ENCODE results near the gene PNCK.

The PNCK gene

DNA sequence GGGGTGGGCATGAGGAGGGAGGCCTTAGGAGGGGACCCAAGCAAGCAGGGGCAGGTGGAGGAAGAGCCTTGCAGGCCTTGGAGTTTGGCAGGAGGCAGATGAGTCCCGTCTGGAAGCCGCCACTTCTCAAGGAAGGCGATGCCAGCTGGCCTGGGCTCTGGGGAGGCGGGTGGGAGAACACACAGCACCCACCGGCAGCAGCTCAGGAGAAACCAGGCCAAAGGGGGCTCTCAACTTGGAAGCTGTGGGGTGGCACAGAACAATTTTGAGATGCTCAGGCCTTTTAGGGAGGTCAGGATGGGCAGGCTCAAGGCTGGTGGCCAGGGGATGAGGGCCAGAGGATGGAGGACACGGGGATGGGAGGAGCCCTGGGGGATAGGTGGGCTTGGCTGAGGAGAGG, 38.2 kb downstream of the PNCK start:
- no peak overlapping the region for H3K4me3 ChIP-seq (ENCODE audit: low read depth in 1 of 2, low read length in 2 of 2)
- no peak overlapping the region for H3K27ac ChIP-seq (ENCODE audit: low read depth, low read length)
- no peaks in the 10 kb centered on the region for H3K4me1 ChIP-seq (ENCODE audit: control insufficient read depth in 1 of 2, insufficient read depth in 2 of 2, low read length in 2 of 2)
- H3K36me3 ChIP-seq (ENCODE audit: control insufficient read depth in 1 of 2, insufficient read depth in 2 of 2, low read length in 2 of 2), result no peaks in the 10 kb centered on the region
- no peaks in the 10 kb centered on the region for H3K27me3 ChIP-seq (ENCODE audit: control insufficient read depth in 1 of 2, insufficient read depth in 2 of 2, low read length in 2 of 2)
- no peaks in the 10 kb centered on the region for H3K9me3 ChIP-seq (ENCODE audit: control insufficient read depth in 1 of 2, low read length in 2 of 2)
- H3K9ac ChIP-seq (ENCODE audit: low read depth in 1 of 2, low read length in 2 of 2), result no peak overlapping the region

DNA sequence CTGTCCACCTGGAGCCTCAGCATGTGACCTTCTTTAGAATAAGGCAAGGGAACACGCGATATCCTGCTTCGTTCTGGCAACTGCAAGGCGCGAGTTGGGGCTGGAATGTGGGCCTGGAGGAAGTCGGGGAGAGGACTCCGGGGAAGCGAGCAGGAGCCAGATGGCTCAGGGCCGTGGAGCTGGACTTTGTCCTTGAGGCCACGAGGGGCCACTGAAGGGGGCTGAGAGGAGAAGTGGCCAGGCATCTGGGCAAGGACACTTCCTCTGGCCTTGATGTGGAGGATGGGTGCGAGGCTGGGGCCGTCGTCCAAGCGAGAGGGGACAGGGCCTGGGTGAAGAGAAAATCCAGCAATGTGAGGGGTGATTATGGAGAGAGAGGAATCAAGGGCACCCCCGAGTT, 38.8 kb downstream of the PNCK start:
- Histone ChIP-seq H3K4me1 (ENCODE audit: control insufficient read depth in 1 of 2, insufficient read depth in 2 of 2, low read length in 2 of 2) (no peaks in the 10 kb centered on the region), H3K36me3 (ENCODE audit: control insufficient read depth in 1 of 2, insufficient read depth in 2 of 2, low read length in 2 of 2) (no peaks in the 10 kb centered on the region), H3K4me3 (ENCODE audit: low read depth in 1 of 2, low read length in 2 of 2) (no peak overlapping the region), H3K9me3 (ENCODE audit: control insufficient read depth in 1 of 2, low read length in 2 of 2) (no peaks in the 10 kb centered on the region), H3K9ac (ENCODE audit: low read depth in 1 of 2, low read length in 2 of 2) (no peak overlapping the region), H3K27me3 (ENCODE audit: control insufficient read depth in 1 of 2, insufficient read depth in 2 of 2, low read length in 2 of 2) (no peaks in the 10 kb centered on the region), H3K27ac (ENCODE audit: low read depth, low read length) (no peak overlapping the region)

DNA sequence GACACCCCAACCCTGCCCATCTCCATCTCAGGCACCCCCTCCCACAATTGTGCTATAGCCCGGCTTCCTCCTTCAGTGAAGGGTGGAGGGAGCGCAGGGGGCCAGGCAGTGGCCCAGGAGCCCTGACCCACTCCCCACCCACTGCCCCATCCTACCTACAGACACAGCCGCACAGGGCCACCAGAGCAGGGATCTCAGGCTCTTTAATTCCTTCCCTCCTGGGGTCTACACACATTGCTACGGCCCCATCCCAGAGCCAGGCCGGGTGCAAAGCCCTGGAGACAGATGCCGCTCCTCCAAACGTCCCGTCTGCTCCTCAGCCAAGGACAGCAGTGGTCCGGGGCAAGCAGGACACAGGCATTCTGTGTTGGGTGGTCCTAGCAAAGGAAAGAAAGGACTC, 39.4 kb downstream of the PNCK start:
- Histone ChIP-seq H3K27me3 (ENCODE audit: control insufficient read depth in 1 of 2, insufficient read depth in 2 of 2, low read length in 2 of 2) (no peaks in the 10 kb centered on the region), H3K9ac (ENCODE audit: low read depth in 1 of 2, low read length in 2 of 2) (no peak overlapping the region), H3K36me3 (ENCODE audit: control insufficient read depth in 1 of 2, insufficient read depth in 2 of 2, low read length in 2 of 2) (no peaks in the 10 kb centered on the region), H3K9me3 (ENCODE audit: control insufficient read depth in 1 of 2, low read length in 2 of 2) (no peaks in the 10 kb centered on the region), H3K4me3 (ENCODE audit: low read depth in 1 of 2, low read length in 2 of 2) (no peak overlapping the region), H3K4me1 (ENCODE audit: control insufficient read depth in 1 of 2, insufficient read depth in 2 of 2, low read length in 2 of 2) (no peaks in the 10 kb centered on the region), H3K27ac (ENCODE audit: low read depth, low read length) (no peak overlapping the region)

DNA sequence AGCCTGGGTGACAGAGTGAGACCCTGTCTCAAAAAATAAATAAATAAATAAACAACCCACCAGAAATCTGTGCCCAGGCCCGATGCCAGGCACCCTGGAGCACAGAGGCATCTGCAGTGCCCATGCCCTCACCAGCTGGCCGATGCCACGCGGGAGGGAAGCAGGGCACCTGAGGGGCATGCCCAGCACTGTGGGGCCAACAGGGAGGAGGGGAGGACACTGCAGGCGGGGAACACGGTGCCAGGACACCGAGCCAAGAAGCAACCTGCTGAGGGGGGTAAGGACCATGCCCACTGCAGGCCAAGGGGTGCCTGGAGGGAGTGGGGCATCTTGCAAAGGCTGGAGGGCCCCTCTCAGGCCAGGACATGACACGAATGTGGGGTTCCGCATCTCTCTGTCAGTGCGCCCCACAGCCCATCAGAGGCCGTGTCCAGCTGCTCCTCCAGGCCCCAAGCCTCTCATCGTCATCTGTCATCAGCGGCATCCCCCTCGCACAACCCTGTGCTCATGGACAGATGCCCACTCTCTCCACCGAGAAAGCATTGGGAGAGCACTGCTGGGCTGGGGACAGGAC, 39.9 kb downstream of the PNCK start:
- no peak overlapping the region for H3K27ac ChIP-seq (ENCODE audit: low read depth, low read length)
- no peaks in the 10 kb centered on the region for H3K9me3 ChIP-seq (ENCODE audit: control insufficient read depth in 1 of 2, low read length in 2 of 2)
- no peak overlapping the region for H3K4me3 ChIP-seq (ENCODE audit: low read depth in 1 of 2, low read length in 2 of 2)
- no peaks in the 10 kb centered on the region for H3K36me3 ChIP-seq (ENCODE audit: control insufficient read depth in 1 of 2, insufficient read depth in 2 of 2, low read length in 2 of 2)
- no peaks in the 10 kb centered on the region for H3K4me1 ChIP-seq (ENCODE audit: control insufficient read depth in 1 of 2, insufficient read depth in 2 of 2, low read length in 2 of 2)
- H3K27me3 ChIP-seq (ENCODE audit: control insufficient read depth in 1 of 2, insufficient read depth in 2 of 2, low read length in 2 of 2), result no peaks in the 10 kb centered on the region
- H3K9ac ChIP-seq (ENCODE audit: low read depth in 1 of 2, low read length in 2 of 2), result no peak overlapping the region

DNA sequence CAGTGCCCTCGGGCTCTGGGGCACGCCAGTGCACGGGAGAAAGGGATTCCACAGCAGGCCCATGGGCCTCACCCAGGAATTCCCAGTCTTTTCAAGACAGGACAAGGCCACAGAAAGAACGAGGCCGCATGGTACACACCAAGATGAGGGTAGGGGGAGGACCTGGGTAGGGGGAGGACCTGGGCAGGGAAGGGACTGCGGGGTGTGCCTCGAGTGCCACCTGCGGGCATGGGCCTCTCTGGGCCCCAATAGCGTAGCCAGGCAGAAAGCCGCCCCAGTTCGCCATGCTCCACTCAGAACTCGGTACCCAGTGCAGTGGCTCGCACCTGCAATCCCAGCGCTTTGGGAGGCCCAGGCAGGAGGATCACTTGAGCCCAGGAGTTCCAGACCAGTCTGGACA, 40.6 kb downstream of the PNCK start:
- H3K4me1 ChIP-seq (ENCODE audit: control insufficient read depth in 1 of 2, insufficient read depth in 2 of 2, low read length in 2 of 2), result no peaks in the 10 kb centered on the region
- H3K27ac ChIP-seq (ENCODE audit: low read depth, low read length), result no peak overlapping the region
- no peaks in the 10 kb centered on the region for H3K36me3 ChIP-seq (ENCODE audit: control insufficient read depth in 1 of 2, insufficient read depth in 2 of 2, low read length in 2 of 2)

DNA sequence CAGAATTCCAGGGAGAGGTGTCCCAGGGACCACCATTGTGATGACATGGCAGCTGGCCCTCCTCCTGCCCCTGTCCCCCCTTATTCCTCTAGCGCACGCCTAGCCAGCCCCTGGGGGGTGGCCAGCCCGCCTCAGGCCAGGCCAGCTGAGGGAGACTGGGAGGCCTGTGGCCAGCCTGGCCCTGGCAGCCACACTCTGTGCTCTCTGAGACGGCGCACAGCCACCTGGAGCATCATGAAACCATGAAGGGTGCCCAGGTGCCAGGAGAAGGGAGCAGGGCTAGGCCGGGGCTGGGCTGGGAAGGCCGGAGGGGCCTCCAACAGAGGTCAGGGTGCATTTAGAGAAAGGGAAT, 41.0 kb downstream of the PNCK start:
- H3K27me3 ChIP-seq (ENCODE audit: control insufficient read depth in 1 of 2, insufficient read depth in 2 of 2, low read length in 2 of 2), result no peaks in the 10 kb centered on the region
- H3K9ac ChIP-seq (ENCODE audit: low read depth in 1 of 2, low read length in 2 of 2), result no peak overlapping the region
- no peak overlapping the region for H3K4me3 ChIP-seq (ENCODE audit: low read depth in 1 of 2, low read length in 2 of 2)
- H3K27ac ChIP-seq (ENCODE audit: low read depth, low read length), result no peak overlapping the region
- H3K4me1 ChIP-seq (ENCODE audit: control insufficient read depth in 1 of 2, insufficient read depth in 2 of 2, low read length in 2 of 2), result no peaks in the 10 kb centered on the region
- no peaks in the 10 kb centered on the region for H3K36me3 ChIP-seq (ENCODE audit: control insufficient read depth in 1 of 2, insufficient read depth in 2 of 2, low read length in 2 of 2)
- H3K9me3 ChIP-seq (ENCODE audit: control insufficient read depth in 1 of 2, low read length in 2 of 2), result no peaks in the 10 kb centered on the region

More for the DNA sequence above, 40.6 kb downstream of the PNCK start:
- Histone ChIP-seq H3K27me3 (ENCODE audit: control insufficient read depth in 1 of 2, insufficient read depth in 2 of 2, low read length in 2 of 2) (no peaks in the 10 kb centered on the region), H3K9ac (ENCODE audit: low read depth in 1 of 2, low read length in 2 of 2) (no peak overlapping the region), H3K4me3 (ENCODE audit: low read depth in 1 of 2, low read length in 2 of 2) (no peak overlapping the region), H3K9me3 (ENCODE audit: control insufficient read depth in 1 of 2, low read length in 2 of 2) (no peaks in the 10 kb centered on the region)

DNA sequence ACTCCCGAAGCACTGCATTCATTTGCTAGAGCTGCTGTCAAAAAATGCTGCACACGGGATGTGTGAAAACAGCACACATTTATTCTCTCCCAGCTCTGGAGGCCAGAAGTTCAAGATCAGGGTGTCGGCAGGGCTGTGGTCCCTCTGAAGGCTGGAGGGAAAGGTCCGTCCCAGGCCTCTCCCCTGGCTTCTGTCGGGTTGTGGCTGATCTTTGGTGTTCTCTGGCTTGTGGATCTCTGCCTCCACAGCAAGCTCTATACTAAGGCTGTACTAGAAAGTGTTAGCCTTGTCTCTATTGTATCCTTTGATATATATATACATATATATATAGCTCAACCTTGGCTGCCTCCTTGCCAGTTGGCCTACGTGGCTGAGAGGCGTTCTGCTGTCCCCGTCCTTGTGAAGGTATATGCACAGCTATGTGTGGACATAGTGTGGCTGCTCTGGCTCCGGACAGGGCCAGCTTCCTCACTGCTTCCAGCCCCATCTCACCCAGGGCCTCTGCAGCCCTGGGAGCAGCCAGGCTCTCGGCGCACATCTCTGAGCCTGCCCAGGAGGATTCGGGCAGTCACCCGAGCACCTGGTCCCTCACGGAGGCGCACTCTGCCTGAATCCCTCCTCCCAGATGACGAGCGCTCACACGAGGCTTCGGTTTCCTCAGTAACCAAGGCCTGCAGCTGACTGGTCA, 41.6 kb downstream of the PNCK start:
- H3K4me1 ChIP-seq (ENCODE audit: control insufficient read depth in 1 of 2, insufficient read depth in 2 of 2, low read length in 2 of 2), result no peaks in the 10 kb centered on the region
- no peaks in the 10 kb centered on the region for H3K36me3 ChIP-seq (ENCODE audit: control insufficient read depth in 1 of 2, insufficient read depth in 2 of 2, low read length in 2 of 2)
- H3K9me3 ChIP-seq (ENCODE audit: control insufficient read depth in 1 of 2, low read length in 2 of 2), result no peaks in the 10 kb centered on the region
- H3K4me3 ChIP-seq (ENCODE audit: low read depth in 1 of 2, low read length in 2 of 2), result no peak overlapping the region
- no peaks in the 10 kb centered on the region for H3K27me3 ChIP-seq (ENCODE audit: control insufficient read depth in 1 of 2, insufficient read depth in 2 of 2, low read length in 2 of 2)
- H3K9ac ChIP-seq (ENCODE audit: low read depth in 1 of 2, low read length in 2 of 2), result no peak overlapping the region
- no peak overlapping the region for H3K27ac ChIP-seq (ENCODE audit: low read depth, low read length)

DNA sequence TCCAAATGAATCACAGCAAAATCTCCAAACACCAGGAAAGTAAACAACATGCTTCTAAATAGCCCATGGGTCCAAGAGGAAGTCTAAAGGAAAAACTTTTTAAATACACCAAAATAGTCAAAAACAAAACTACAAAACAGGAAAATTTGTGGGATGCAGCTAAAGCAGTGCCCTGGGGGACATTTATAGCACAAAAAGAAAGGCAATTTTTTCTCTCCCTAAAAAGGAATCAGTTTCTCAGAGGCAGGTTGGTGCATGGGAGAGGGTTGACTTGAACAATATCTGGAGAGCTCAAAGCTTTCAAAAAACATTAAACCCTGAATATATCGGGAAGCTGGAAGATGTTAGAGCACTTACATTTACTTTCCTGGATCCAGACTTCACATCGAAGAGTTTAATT, 42.3 kb downstream of the PNCK start:
- Histone ChIP-seq H3K27ac (ENCODE audit: low read depth, low read length) (no peak overlapping the region), H3K9ac (ENCODE audit: low read depth in 1 of 2, low read length in 2 of 2) (no peak overlapping the region), H3K27me3 (ENCODE audit: control insufficient read depth in 1 of 2, insufficient read depth in 2 of 2, low read length in 2 of 2) (no peaks in the 10 kb centered on the region), H3K36me3 (ENCODE audit: control insufficient read depth in 1 of 2, insufficient read depth in 2 of 2, low read length in 2 of 2) (no peaks in the 10 kb centered on the region), H3K4me1 (ENCODE audit: control insufficient read depth in 1 of 2, insufficient read depth in 2 of 2, low read length in 2 of 2) (no peaks in the 10 kb centered on the region), H3K4me3 (ENCODE audit: low read depth in 1 of 2, low read length in 2 of 2) (no peak overlapping the region), H3K9me3 (ENCODE audit: control insufficient read depth in 1 of 2, low read length in 2 of 2) (no peaks in the 10 kb centered on the region)

DNA sequence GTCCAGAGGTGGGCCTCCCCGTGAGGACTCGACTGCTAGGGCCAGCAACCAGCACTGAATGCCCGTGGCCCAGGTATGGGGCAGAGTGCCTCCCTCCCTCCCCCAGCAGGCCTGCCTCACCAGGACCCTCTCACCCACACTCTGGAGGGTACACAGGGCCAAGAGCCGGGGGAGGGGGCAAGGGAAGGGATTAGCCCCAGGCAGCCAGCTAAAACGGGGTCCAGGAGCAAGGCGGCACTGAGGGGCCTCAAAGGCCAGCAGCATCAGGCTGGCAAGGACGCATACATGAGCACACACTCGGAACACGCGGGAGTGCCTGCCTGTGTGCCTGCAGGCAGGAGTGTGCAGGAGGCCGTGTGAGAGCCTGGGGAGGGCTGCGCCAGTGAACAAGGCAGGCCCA, 44.9 kb downstream of the PNCK start:
- Histone ChIP-seq H3K4me3 (ENCODE audit: low read depth in 1 of 2, low read length in 2 of 2) (no peak overlapping the region), H3K9ac (ENCODE audit: low read depth in 1 of 2, low read length in 2 of 2) (no peak overlapping the region), H3K27ac (ENCODE audit: low read depth, low read length) (no peak overlapping the region), H3K36me3 (ENCODE audit: control insufficient read depth in 1 of 2, insufficient read depth in 2 of 2, low read length in 2 of 2) (no peaks in the 10 kb centered on the region), H3K27me3 (ENCODE audit: control insufficient read depth in 1 of 2, insufficient read depth in 2 of 2, low read length in 2 of 2) (no peaks in the 10 kb centered on the region), H3K9me3 (ENCODE audit: control insufficient read depth in 1 of 2, low read length in 2 of 2) (no peaks in the 10 kb centered on the region), H3K4me1 (ENCODE audit: control insufficient read depth in 1 of 2, insufficient read depth in 2 of 2, low read length in 2 of 2) (no peaks in the 10 kb centered on the region)

DNA sequence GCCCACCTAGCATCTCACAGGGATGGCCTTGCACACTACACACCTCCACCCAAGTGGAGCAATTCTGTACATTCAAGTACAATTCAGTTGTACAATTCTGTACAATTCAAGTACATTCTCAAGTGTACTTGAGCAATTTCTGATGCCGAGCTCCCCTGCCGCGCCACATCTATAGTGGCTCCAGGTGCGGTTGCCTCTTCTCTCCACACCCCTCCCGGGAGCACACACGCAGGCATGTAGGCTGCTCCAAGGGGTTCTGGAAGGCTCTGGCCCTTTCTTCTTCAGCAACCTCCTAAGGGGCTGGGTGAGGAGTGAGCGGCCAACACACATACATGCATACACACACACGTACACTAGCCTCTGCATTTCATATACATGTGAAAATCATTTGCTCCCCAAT, 45.5 kb downstream of the PNCK start:
- no peak overlapping the region for H3K27ac ChIP-seq (ENCODE audit: low read depth, low read length)
- no peaks in the 10 kb centered on the region for H3K36me3 ChIP-seq (ENCODE audit: control insufficient read depth in 1 of 2, insufficient read depth in 2 of 2, low read length in 2 of 2)

More for the DNA sequence above, 45.5 kb downstream of the PNCK start:
- no peak overlapping the region for H3K9ac ChIP-seq (ENCODE audit: low read depth in 1 of 2, low read length in 2 of 2)
- no peaks in the 10 kb centered on the region for H3K27me3 ChIP-seq (ENCODE audit: control insufficient read depth in 1 of 2, insufficient read depth in 2 of 2, low read length in 2 of 2)
- H3K4me3 ChIP-seq (ENCODE audit: low read depth in 1 of 2, low read length in 2 of 2), result no peak overlapping the region
- no peaks in the 10 kb centered on the region for H3K4me1 ChIP-seq (ENCODE audit: control insufficient read depth in 1 of 2, insufficient read depth in 2 of 2, low read length in 2 of 2)
- H3K9me3 ChIP-seq (ENCODE audit: control insufficient read depth in 1 of 2, low read length in 2 of 2), result no peaks in the 10 kb centered on the region

All from duodenal mucosa (tissue), 2 donors.